HepG2 (cell line): ENCODE data around the gene MICAL3. TPM values are rescaled to one million over a fixed set of nuclear protein-coding genes. Genes with fewer than 3 reads are reported as not detected.
A peak's percentile ranks its signal among the peaks of the same experiment; 100 is the strongest.

Source experiments
- AGO1 ChIP-seq: fragments of 200-400 bp; formaldehyde crosslinking; IDR thresholded peaks from 2 replicates; pipeline ENCODE4 v1.6.1; 2017; ENCODE audit warnings: mild to moderate bottlenecking, low read depth, low read length, moderate library complexity; ENCODE audit not compliant: poor library complexity, severe bottlenecking
- DRAP1 ChIP-seq: IDR thresholded peaks from 2 replicates; pipeline ENCODE4 v1.6.1; 2016; ENCODE audit warnings: missing genetic modification reagents, missing compliant biosample characterization
- EZH2 ChIP-seq: conservative IDR thresholded peaks from 2 replicates; pipeline ENCODE4 v1.6.1; 2012; ENCODE audit warnings: mild to moderate bottlenecking, low read depth, low read length, moderate library complexity
- FOXK2 ChIP-seq: fragments of 450-650 bp; IDR thresholded peaks from 2 replicates; pipeline ENCODE4 v1.6.1; 2016
- GATAD1 ChIP-seq: IDR thresholded peaks from 2 replicates; pipeline ENCODE4 v1.6.1; 2016; ENCODE audit warnings: missing genetic modification reagents, missing compliant biosample characterization
- JUN ChIP-seq: sonication (generic); formaldehyde crosslinking; IDR thresholded peaks from 2 replicates; pipeline ENCODE4 v1.4.0; 2020; ENCODE audit warnings: mild to moderate bottlenecking, missing genetic modification reagents
- KLF15 ChIP-seq: sonication (generic); formaldehyde crosslinking; IDR thresholded peaks from 2 replicates; pipeline ENCODE4 v1.8.1; 2023; ENCODE audit warnings: borderline replicate concordance, mild to moderate bottlenecking, inconsistent platforms, missing genetic modification reagents, mixed read lengths
- MED8 ChIP-seq: sonication (generic); formaldehyde crosslinking; IDR thresholded peaks from 2 replicates; pipeline ENCODE4 v1.8.1; 2023; ENCODE audit warnings: mild to moderate bottlenecking, missing genetic modification reagents; ENCODE audit not compliant: insufficient replicate concordance
- TBL1XR1 ChIP-seq: fragments of 150-350 bp; IDR thresholded peaks from 2 replicates; pipeline ENCODE4 v1.6.1; 2014; ENCODE audit warnings: borderline replicate concordance, low read length; ENCODE audit not compliant: partially characterized antibody
- U2AF1 ChIP-seq: fragments of 200-400 bp; formaldehyde crosslinking; optimal IDR thresholded peaks from 2 replicates; pipeline ENCODE3; 2017; ENCODE audit warnings: mild to moderate bottlenecking, low read depth, low read length
- ZBTB3 ChIP-seq: sonication (generic); formaldehyde crosslinking; IDR thresholded peaks from 2 replicates; pipeline ENCODE4 v1.4.0; 2020; ENCODE audit warnings: low read depth, mild to moderate bottlenecking, moderate library complexity, missing genetic modification reagents, borderline replicate concordance
- ZBTB8A ChIP-seq: sonication (generic); formaldehyde crosslinking; IDR thresholded peaks from 2 replicates; pipeline ENCODE4 v1.4.0; 2020; ENCODE audit warnings: mild to moderate bottlenecking, low read depth, missing genetic modification reagents, borderline replicate concordance
- ZNF10 ChIP-seq: sonication (generic); formaldehyde crosslinking; IDR thresholded peaks from 2 replicates; pipeline ENCODE4 v1.4.0; 2020; ENCODE audit warnings: mild to moderate bottlenecking, low read depth, missing genetic modification reagents, borderline replicate concordance
- ZNF331 ChIP-seq: sonication (generic); formaldehyde crosslinking; IDR thresholded peaks from 2 replicates; pipeline ENCODE4 v1.4.0; 2020; ENCODE audit warnings: missing genetic modification reagents
- ZNF441 ChIP-seq: sonication (generic); formaldehyde crosslinking; IDR thresholded peaks from 2 replicates; pipeline ENCODE4 v1.7.0; 2021; ENCODE audit warnings: missing genetic modification reagents, borderline replicate concordance
- ZNF546 ChIP-seq: sonication (generic); formaldehyde crosslinking; conservative IDR thresholded peaks from 2 replicates; pipeline ENCODE4 v1.8.1; 2023; ENCODE audit warnings: mild to moderate bottlenecking, missing genetic modification reagents
- ZNF713 ChIP-seq: sonication (generic); formaldehyde crosslinking; IDR thresholded peaks from 2 replicates; pipeline ENCODE4 v1.4.0; 2020; ENCODE audit warnings: mild to moderate bottlenecking, missing genetic modification reagents
- ZSCAN31 ChIP-seq: sonication (generic); formaldehyde crosslinking; IDR thresholded peaks from 2 replicates; pipeline ENCODE4 v1.5.0; 2020; ENCODE audit warnings: low read depth, mild to moderate bottlenecking, missing genetic modification reagents
- polyA plus RNA-seq, 8 experiments: library from polyadenylated mRNA; depleted of rRNA in 3 of 8; stranded (reverse) in 7 of 8; unstranded in 1 of 8; fragments of >200 nt; fragmentation: Illumina TruSeq in 4 of 8; extraction: Trizol in 4 of 8; gene quantifications; 2 replicates each; pipeline versions ENCODE4 v1.2.1 to v1.2.3, GENCODE V29; 2011 to 2016; ENCODE audit warnings: low read depth in 4 of 8, missing spikeins in 1 of 8, mixed read lengths in 1 of 8; ENCODE audit not compliant: insufficient read depth in 1 of 8
- total RNA-seq, 5 experiments: library from RNA; depleted of rRNA; stranded (reverse); fragments of >200 nt; fragmentation: Illumina TruSeq; extraction: Trizol; gene quantifications; 2 replicates each; pipeline ENCODE4 v1.2.3, GENCODE V29; 2016; ENCODE audit warnings: low read depth in 1 of 5
- TF ChIP-seq, protein P1 (sequence below): sonication (generic); formaldehyde crosslinking; IDR thresholded peaks from 2 replicates; pipeline ENCODE4 v1.4.0; 2020; ENCODE audit warnings: mild to moderate bottlenecking, missing genetic modification reagents
- TF ChIP-seq, protein P2 (sequence below), 2 experiments: sonication (generic) in 1 of 2; formaldehyde crosslinking in 1 of 2; IDR thresholded peaks; 2 replicates each; pipeline versions ENCODE4 v1.4.0 to v1.6.1; 2018 to 2020; ENCODE audit warnings: missing genetic modification reagents in 2 of 2, borderline replicate concordance in 1 of 2, low read depth in 1 of 2, mild to moderate bottlenecking in 1 of 2, missing biosample characterization in 1 of 2
- TF ChIP-seq, protein P3 (sequence below): sonication (generic); formaldehyde crosslinking; IDR thresholded peaks from 2 replicates; pipeline ENCODE4 v1.5.1; 2020; ENCODE audit warnings: missing genetic modification reagents, mild to moderate bottlenecking, borderline replicate concordance

MICAL3 gene
- total and polyA plus RNA-seq, 2 of the 13 experiments (the other 11 are each of a cell fraction or from before 2014, with no cell fraction given), result 5.3 to 12.5 TPM

DNA sequence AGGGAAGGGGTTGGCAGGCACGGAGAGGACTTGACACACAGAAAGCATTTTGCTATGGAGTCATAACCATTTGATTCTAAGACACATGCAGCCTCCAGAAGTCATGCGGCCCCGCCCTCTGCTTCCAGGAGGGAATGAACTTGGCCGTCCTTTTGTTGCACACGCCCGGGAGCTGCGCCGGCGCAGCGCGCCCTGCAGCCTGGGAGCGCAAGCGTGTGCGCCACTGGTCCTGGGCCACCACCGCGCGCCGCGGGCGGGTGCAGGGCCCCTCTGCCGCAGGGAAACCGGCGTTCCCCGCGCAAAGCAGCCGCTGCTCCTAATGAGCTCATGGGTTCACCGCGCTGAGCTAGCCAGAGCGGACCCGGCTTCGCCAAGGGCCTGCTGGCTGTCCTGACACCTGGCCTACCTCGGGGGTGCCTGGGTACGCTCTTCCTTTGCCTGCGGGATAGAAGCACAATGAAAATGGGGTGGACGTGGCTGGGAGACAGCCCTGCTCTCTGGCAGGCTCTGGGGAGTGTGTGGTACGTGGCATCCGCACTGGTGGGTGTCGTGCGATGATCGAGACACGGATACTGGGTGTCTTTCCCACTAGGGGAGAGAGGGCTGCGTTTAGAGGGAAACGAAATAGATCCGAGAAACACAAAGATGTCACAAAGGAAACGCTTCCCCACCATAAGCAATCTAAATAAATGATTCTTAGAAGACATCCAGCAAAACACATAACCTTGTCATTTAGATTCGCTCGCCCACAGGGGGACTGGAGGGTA lies 669 bp downstream of the MICAL3 start (continued):
- TF ChIP-seq, protein P1, sequence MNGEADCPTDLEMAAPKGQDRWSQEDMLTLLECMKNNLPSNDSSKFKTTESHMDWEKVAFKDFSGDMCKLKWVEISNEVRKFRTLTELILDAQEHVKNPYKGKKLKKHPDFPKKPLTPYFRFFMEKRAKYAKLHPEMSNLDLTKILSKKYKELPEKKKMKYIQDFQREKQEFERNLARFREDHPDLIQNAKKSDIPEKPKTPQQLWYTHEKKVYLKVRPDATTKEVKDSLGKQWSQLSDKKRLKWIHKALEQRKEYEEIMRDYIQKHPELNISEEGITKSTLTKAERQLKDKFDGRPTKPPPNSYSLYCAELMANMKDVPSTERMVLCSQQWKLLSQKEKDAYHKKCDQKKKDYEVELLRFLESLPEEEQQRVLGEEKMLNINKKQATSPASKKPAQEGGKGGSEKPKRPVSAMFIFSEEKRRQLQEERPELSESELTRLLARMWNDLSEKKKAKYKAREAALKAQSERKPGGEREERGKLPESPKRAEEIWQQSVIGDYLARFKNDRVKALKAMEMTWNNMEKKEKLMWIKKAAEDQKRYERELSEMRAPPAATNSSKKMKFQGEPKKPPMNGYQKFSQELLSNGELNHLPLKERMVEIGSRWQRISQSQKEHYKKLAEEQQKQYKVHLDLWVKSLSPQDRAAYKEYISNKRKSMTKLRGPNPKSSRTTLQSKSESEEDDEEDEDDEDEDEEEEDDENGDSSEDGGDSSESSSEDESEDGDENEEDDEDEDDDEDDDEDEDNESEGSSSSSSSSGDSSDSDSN (CRISPR knock-in tag), result peak; percentile 41; the same call in 1 of the 2 replicates
- TF ChIP-seq ZNF546 (no peak), ZNF713 (CRISPR knock-in tag) (no peak), ZBTB8A (no peak), ZNF331 (CRISPR knock-in tag) (0 out of 2 replicates have a peak, but pooled peaks have one; percentile 22), TBL1XR1 (no peak), DRAP1 (CRISPR knock-in tag) (no peak), U2AF1 (no peak), MED8 (CRISPR knock-in tag) (no peak), KLF15 (CRISPR knock-in tag) (0 out of 2 replicates have a peak, but pooled peaks have one; percentile 23), ZBTB3 (CRISPR knock-in tag) (no peak), ZSCAN31 (CRISPR knock-in tag) (peak; percentile 20; the same call in 1 of the 2 replicates), FOXK2 (no peak), GATAD1 (no peak; the same call in 1 of the 2 replicates), ZNF10 (CRISPR knock-in tag) (no peak), JUN (no peak), ZNF441 (CRISPR knock-in tag) (no peak), AGO1 (no peak), EZH2 (no peak)
- TF ChIP-seq, protein P2, sequence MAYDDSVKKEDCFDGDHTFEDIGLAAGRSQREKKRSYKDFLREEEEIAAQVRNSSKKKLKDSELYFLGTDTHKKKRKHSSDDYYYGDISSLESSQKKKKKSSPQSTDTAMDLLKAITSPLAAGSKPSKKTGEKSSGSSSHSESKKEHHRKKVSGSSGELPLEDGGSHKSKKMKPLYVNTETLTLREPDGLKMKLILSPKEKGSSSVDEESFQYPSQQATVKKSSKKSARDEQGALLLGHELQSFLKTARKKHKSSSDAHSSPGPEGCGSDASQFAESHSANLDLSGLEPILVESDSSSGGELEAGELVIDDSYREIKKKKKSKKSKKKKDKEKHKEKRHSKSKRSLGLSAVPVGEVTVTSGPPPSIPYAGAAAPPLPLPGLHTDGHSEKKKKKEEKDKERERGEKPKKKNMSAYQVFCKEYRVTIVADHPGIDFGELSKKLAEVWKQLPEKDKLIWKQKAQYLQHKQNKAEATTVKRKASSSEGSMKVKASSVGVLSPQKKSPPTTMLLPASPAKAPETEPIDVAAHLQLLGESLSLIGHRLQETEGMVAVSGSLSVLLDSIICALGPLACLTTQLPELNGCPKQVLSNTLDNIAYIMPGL (CRISPR knock-in tag; IDR thresholded peaks at IDR 0.05; ENCODE audit: borderline replicate concordance in 1 of 2, low read depth in 1 of 2), result 0 out of 4 replicates have a peak, but pooled peaks of 1 of the 2 experiments have one; percentile 1
- TF ChIP-seq, protein P3, sequence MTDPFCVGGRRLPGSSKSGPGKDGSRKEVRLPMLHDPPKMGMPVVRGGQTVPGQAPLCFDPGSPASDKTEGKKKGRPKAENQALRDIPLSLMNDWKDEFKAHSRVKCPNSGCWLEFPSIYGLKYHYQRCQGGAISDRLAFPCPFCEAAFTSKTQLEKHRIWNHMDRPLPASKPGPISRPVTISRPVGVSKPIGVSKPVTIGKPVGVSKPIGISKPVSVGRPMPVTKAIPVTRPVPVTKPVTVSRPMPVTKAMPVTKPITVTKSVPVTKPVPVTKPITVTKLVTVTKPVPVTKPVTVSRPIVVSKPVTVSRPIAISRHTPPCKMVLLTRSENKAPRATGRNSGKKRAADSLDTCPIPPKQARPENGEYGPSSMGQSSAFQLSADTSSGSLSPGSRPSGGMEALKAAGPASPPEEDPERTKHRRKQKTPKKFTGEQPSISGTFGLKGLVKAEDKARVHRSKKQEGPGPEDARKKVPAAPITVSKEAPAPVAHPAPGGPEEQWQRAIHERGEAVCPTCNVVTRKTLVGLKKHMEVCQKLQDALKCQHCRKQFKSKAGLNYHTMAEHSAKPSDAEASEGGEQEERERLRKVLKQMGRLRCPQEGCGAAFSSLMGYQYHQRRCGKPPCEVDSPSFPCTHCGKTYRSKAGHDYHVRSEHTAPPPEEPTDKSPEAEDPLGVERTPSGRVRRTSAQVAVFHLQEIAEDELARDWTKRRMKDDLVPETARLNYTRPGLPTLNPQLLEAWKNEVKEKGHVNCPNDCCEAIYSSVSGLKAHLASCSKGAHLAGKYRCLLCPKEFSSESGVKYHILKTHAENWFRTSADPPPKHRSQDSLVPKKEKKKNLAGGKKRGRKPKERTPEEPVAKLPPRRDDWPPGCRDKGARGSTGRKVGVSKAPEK (CRISPR knock-in tag), result no peak
